GM12875 (cell line): ENCODE results near the gene SEMA5A.

Source experiments
- H3K4me3 ChIP-seq: one replicate; pipeline ENCODE4 v1.5.1; 2011; ENCODE audit warnings: low read depth, low read length, control low read depth
- CTCF ChIP-seq: IDR thresholded peaks from 2 replicates; pipeline ENCODE4 v1.5.1; 2011; ENCODE audit warnings: low read depth, mild to moderate bottlenecking, control low read depth, inconsistent platforms, low read length, moderate library complexity, borderline replicate concordance; ENCODE audit not compliant: insufficient read depth

The SEMA5A gene

DNA sequence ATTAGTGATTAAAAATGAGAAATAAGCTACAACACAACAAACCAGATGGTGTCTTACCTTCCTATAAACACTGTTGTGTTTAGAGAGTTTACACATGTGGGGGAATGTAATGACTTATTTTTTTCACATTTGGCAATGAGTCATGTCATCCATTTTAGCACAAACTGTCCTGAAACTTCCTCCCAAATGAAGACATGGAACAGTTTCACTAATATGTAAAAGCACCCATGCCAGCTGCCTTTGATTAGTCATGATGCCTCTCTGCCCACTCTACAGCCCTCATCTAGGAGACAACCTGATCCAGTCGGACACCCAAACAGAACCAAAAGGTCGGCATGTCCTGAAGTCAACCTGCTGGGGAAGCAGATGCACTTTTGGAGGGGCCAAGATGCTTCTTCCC, 98.2 kb downstream of the SEMA5A start:
- TF ChIP-seq CTCF: no peak
- H3K4me3 ChIP-seq: no peak overlapping the region

DNA sequence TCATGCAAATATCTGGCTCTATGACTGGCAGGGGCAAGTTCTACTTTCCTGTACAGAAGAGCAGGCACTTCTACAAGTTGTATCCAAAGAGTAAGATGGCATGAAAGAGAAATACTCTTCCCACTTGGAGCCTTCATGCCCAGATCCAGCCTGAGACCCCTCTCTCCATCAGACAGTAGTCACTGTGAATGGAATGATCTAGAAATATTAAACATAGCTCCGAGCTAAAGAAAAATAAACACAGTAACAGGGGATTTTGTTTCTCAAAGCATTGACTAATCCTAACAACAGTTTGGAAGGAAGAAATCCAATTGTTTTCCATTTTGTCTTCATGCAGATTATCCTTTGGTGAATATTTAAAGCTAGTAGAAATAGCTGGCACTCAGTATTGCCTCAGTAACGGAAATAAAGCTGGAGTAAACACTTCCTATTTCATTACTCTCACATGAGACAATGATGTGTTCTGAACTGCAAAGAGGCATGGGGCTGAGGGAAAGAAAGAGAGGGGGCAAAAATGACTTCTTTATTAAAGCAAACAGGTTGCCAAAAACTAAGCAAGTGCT, 100.0 kb downstream of the SEMA5A start:
- TF ChIP-seq CTCF: no peak
- no peak overlapping the region for H3K4me3 ChIP-seq

DNA sequence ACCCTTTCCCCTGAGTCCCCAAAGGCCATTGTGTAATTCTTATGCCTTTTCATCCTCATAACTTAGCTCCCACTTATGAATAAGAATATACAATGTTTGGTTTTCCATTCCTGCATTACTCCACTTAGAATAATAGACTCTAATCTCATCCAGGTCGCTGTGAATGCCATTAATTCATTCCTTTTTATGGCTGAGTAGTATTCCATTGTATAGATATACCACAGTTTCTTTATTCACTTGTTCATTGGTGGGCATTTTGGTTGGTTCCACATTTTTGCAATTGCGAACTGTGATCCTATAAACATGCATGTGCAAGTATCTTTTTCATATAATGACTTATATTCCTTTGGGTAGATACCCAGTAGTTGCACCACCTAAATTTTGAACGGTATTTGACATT, 101.5 kb downstream of the SEMA5A start:
- no peak for TF ChIP-seq CTCF
- no peak overlapping the region for H3K4me3 ChIP-seq

GRCh38 chr5:9441610-9442009, 104.3 kb downstream of the SEMA5A start:
- no peak overlapping the region for H3K4me3 ChIP-seq
- no peak for TF ChIP-seq CTCF

- TF ChIP-seq CTCF: no peak
- H3K4me3 ChIP-seq: no peak overlapping the region
These were observed 105.4 kb downstream of the SEMA5A start for GRCh38 chr5:9440517-9440916.

- no peak overlapping the region for H3K4me3 ChIP-seq
- no peak for TF ChIP-seq CTCF
These were observed 106.2 kb downstream of the SEMA5A start for GRCh38 chr5:9439531-9440292.
